Muscle layer of duodenum (tissue), 2 donors: ENCODE results near the gene CREB3.

Experiments used
- H3K27ac ChIP-seq: one replicate; pipeline ENCODE4 v1.7.0; 2013; ENCODE audit warnings: mild to moderate bottlenecking, low read length
- H3K27me3 ChIP-seq: one replicate; pipeline ENCODE4 v1.7.0; 2013; ENCODE audit warnings: low read depth, mild to moderate bottlenecking, control low read depth, low read length
- H3K36me3 ChIP-seq, 2 donors: one replicate each; pipeline ENCODE4 v1.7.0; 2013; ENCODE audit warnings: low read length in 2 of 2, control low read depth in 1 of 2, mild to moderate bottlenecking in 1 of 2; ENCODE audit not compliant: insufficient read depth in 2 of 2, control insufficient read depth in 1 of 2
- H3K4me1 ChIP-seq, 2 donors: one replicate each; pipeline ENCODE4 v1.7.0; 2013; ENCODE audit warnings: low read length in 2 of 2, mild to moderate bottlenecking in 2 of 2, control low read depth in 1 of 2, moderate library complexity in 1 of 2; ENCODE audit not compliant: insufficient read depth in 2 of 2, control insufficient read depth in 1 of 2
- H3K4me3 ChIP-seq, 2 donors: one replicate each; pipeline ENCODE4 v1.7.0; 2013; ENCODE audit warnings: low read length in 2 of 2, low read depth in 1 of 2, mild to moderate bottlenecking in 1 of 2
- H3K9me3 ChIP-seq, 2 donors: one replicate each; pipeline ENCODE4 v1.7.0; 2013; ENCODE audit warnings: low read length in 2 of 2, control low read depth in 1 of 2, mild to moderate bottlenecking in 1 of 2; ENCODE audit not compliant: control insufficient read depth in 1 of 2
- donor health status: healthy.

The CREB3 gene

GRCh38 chr9:35738924-35739323 lies 6.5 kb downstream of the CREB3 start:
- peaks cover 87 to 88% of the 10 kb centered on the region in 2 donors for H3K36me3 ChIP-seq
- H3K27me3 ChIP-seq = no peaks in the 10 kb centered on the region
- no peak overlapping the region for H3K4me3 ChIP-seq
- no peaks in the 10 kb centered on the region for H3K9me3 ChIP-seq
- no peak overlapping the region for H3K27ac ChIP-seq
- peaks cover under 1 to 5% of the 10 kb centered on the region in 2 donors for H3K4me1 ChIP-seq

- Histone ChIP-seq H3K4me1 (peaks cover 0 to under 1% of the 10 kb centered on the region in 2 donors), H3K4me3 (no peak overlapping the region), H3K36me3 (peaks cover 88 to 94% of the 10 kb centered on the region in 2 donors), H3K9me3 (no peaks in the 10 kb centered on the region), H3K27me3 (no peaks in the 10 kb centered on the region), H3K27ac (no peak overlapping the region)
Measured at GRCh38 chr9:35740243-35740642, 7.8 kb downstream of the CREB3 start.

GRCh38 chr9:35741740-35742139 lies 9.3 kb downstream of the CREB3 start:
- no peak overlapping the region for H3K27ac ChIP-seq
- H3K9me3 ChIP-seq = no peaks in the 10 kb centered on the region
- H3K36me3 ChIP-seq = peaks cover 73 to 79% of the 10 kb centered on the region in 2 donors
- H3K27me3 ChIP-seq = no peaks in the 10 kb centered on the region
- H3K4me3 ChIP-seq = no peak overlapping the region
- peaks cover 8 to 16% of the 10 kb centered on the region in 2 donors for H3K4me1 ChIP-seq

GRCh38 chr9:35743452-35743851 lies 11.0 kb downstream of the CREB3 start:
- no peak overlapping the region for H3K27ac ChIP-seq
- no peaks in the 10 kb centered on the region for H3K27me3 ChIP-seq
- H3K9me3 ChIP-seq = no peaks in the 10 kb centered on the region
- no peak overlapping the region for H3K4me3 ChIP-seq
- H3K36me3 ChIP-seq = peaks cover 56 to 62% of the 10 kb centered on the region in 2 donors
- peaks cover 18 to 28% of the 10 kb centered on the region in 2 donors for H3K4me1 ChIP-seq

GRCh38 chr9:35743880-35744518 lies 11.5 kb downstream of the CREB3 start:
- Histone ChIP-seq H3K4me1 (peaks cover 18 to 28% of the 10 kb centered on the region in 2 donors), H3K27me3 (no peaks in the 10 kb centered on the region), H3K9me3 (no peaks in the 10 kb centered on the region), H3K36me3 (peaks cover 50 to 56% of the 10 kb centered on the region in 2 donors), H3K4me3 (no peak overlapping the region), H3K27ac (no peak overlapping the region)

- peaks cover 34 to 41% of the 10 kb centered on the region in 2 donors for H3K36me3 ChIP-seq
- peak overlapping the region; percentile 47 to 97 for H3K4me3 ChIP-seq
- H3K27me3 ChIP-seq = no peaks in the 10 kb centered on the region
- peaks cover 25 to 39% of the 10 kb centered on the region in 2 donors for H3K4me1 ChIP-seq
- no peaks in the 10 kb centered on the region for H3K9me3 ChIP-seq
- peak overlapping the region; percentile 22 for H3K27ac ChIP-seq
Measured at GRCh38 chr9:35745569-35745968, 13.1 kb downstream of the CREB3 start.

- no peaks in the 10 kb centered on the region for H3K9me3 ChIP-seq
- no peaks in the 10 kb centered on the region for H3K27me3 ChIP-seq
- H3K36me3 ChIP-seq = peaks cover 38 to 42% of the 10 kb centered on the region in 2 donors
- peaks cover 25 to 39% of the 10 kb centered on the region in 2 donors for H3K4me1 ChIP-seq
- peak overlapping the region; percentile 91 for H3K27ac ChIP-seq
- peak overlapping the region; percentile 96 to 97 for H3K4me3 ChIP-seq
Measured at GRCh38 chr9:35746583-35746982, 14.1 kb downstream of the CREB3 start.

- peaks cover 25 to 39% of the 10 kb centered on the region in 2 donors for H3K4me1 ChIP-seq
- no peaks in the 10 kb centered on the region for H3K27me3 ChIP-seq
- H3K4me3 ChIP-seq = peak overlapping the region; percentile 96 to 97
- H3K9me3 ChIP-seq = no peaks in the 10 kb centered on the region
- peaks cover 39 to 42% of the 10 kb centered on the region in 2 donors for H3K36me3 ChIP-seq
- H3K27ac ChIP-seq = peak overlapping the region; percentile 91
Measured at GRCh38 chr9:35748242-35748857, 15.9 kb downstream of the CREB3 start.

GRCh38 chr9:35748858-35749514 lies 16.5 kb downstream of the CREB3 start, which contains the start of the genes GBA2 and RGP1:
TSS of gene GBA2 (minus strand) at chr9:35749228. CDS start at chr9:35748704, 524 bp downstream.
TSS of gene RGP1 (plus strand) at chr9:35749287. CDS start at chr9:35749756, 469 bp downstream.
- Histone ChIP-seq H3K4me3 (peak within 1 kb of the TSS; percentile 96 to 97), H3K27ac (peak within 1 kb of the TSS; percentile 91), H3K27me3 (no peaks in the 10 kb centered on the region), H3K4me1 (peaks cover 25 to 39% of the 10 kb centered on the region in 2 donors), H3K9me3 (no peaks in the 10 kb centered on the region), H3K36me3 (peaks cover 39 to 42% of the 10 kb centered on the region in 2 donors)

GRCh38 chr9:35749515-35750255 lies 17.2 kb downstream of the CREB3 start:
- Histone ChIP-seq H3K27me3 (no peaks in the 10 kb centered on the region), H3K4me1 (peaks cover 25 to 39% of the 10 kb centered on the region in 2 donors), H3K27ac (peak overlapping the region; percentile 75), H3K9me3 (no peaks in the 10 kb centered on the region), H3K4me3 (peak overlapping the region; percentile 77 to 97), H3K36me3 (peaks cover 34 to 39% of the 10 kb centered on the region in 2 donors)

- peaks cover 34 to 38% of the 10 kb centered on the region in 2 donors for H3K36me3 ChIP-seq
- H3K27ac ChIP-seq = peak overlapping the region; percentile 75
- peak overlapping the region; percentile 77 to 97 for H3K4me3 ChIP-seq
Measured at GRCh38 chr9:35750256-35750531, 17.7 kb downstream of the CREB3 start.

More at GRCh38 chr9:35750256-35750531, 17.7 kb downstream of the CREB3 start:
- Histone ChIP-seq H3K9me3 (no peaks in the 10 kb centered on the region), H3K4me1 (peaks cover 25 to 39% of the 10 kb centered on the region in 2 donors), H3K27me3 (no peaks in the 10 kb centered on the region)
